ENCODE measurements around the gene USP10. TPM values are rescaled to one million over a fixed set of nuclear protein-coding genes. Genes with fewer than 3 reads are reported as not detected.

USP10 gene
- total and polyA plus RNA-seq, 2 donors (not counting 3 experiments of a cell fraction or from before 2014, with no cell fraction given): 84.0 to 115 TPM

DNA sequence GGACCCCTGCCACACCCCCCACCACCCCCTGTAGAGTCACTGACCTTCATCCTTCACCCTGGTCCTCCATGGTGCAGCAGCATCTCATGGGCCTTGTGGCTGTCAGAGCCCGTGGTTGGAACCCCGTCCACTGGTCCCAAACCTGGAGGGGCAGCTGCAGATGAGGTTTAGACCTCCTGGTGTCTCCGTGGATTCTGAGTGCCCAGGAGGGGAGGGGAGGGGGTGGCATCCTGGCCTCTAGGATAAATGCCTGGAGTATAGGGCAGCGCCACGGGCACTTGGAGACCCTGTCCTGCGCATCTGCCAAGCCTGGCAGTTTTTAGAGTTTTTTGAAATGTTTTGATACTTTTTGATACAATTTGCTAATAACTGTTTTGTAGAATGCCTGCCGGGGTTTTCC is 34.0 kb upstream of the USP10 start:
- no peak for FAIRE-seq
- no peak overlapping the region for H3K4me3 ChIP-seq (replicated peaks in 1 of 3; ENCODE audit: insufficient read depth in 1 of 3, low read depth in 1 of 3, low read length in 3 of 3)
- no peaks in the 10 kb centered on the region for H3K9me1 ChIP-seq (replicated peaks; ENCODE audit: control insufficient read depth, extremely low read depth, insufficient read depth, low read length)
- no peak for DNase-seq (ENCODE audit: low read depth, low spot score)
- intact Hi-C loops (cut with micrococcal nuclease) (no loop called here), dilution Hi-C loops (cut with MboI; ENCODE audit: extremely low pct_ligation_motif_present, low sequenced_read_pairs) (no loop called here)
- no peak overlapping the region for H3K9ac ChIP-seq (replicated peaks; ENCODE audit: extremely low read depth, insufficient read depth, low read length)
- H2AFZ ChIP-seq (ENCODE audit: low read depth, low read length): no peak overlapping the region
- no TSS peak for BruUV-seq (replicated peaks)
- no peak overlapping the region for H3K4me2 ChIP-seq (ENCODE audit: insufficient read depth, low read length)
- peaks cover 0 to 18% of the 10 kb centered on the region in 2 experiments for H3K36me3 ChIP-seq (ENCODE audit: control insufficient read depth in 2 of 2, extremely low read depth in 1 of 2, insufficient read depth in 2 of 2, low read length in 2 of 2)
- ChIA-PET POLR2A (no interaction called here), CTCF (interaction anchor here (5.2 kb wide), 1 partner anchor 59 kb away, joined by 57 read pairs; no protein-coding TSS in a partner anchor)
- TF ChIP-seq, protein P1, sequence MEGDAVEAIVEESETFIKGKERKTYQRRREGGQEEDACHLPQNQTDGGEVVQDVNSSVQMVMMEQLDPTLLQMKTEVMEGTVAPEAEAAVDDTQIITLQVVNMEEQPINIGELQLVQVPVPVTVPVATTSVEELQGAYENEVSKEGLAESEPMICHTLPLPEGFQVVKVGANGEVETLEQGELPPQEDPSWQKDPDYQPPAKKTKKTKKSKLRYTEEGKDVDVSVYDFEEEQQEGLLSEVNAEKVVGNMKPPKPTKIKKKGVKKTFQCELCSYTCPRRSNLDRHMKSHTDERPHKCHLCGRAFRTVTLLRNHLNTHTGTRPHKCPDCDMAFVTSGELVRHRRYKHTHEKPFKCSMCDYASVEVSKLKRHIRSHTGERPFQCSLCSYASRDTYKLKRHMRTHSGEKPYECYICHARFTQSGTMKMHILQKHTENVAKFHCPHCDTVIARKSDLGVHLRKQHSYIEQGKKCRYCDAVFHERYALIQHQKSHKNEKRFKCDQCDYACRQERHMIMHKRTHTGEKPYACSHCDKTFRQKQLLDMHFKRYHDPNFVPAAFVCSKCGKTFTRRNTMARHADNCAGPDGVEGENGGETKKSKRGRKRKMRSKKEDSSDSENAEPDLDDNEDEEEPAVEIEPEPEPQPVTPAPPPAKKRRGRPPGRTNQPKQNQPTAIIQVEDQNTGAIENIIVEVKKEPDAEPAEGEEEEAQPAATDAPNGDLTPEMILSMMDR (IDR thresholded peaks at IDR 0.05; ENCODE audit: extremely low read depth in 1 of 2, insufficient read depth in 1 of 2, low read depth in 1 of 2, low read length in 2 of 2): no peak
- no peak for TF ChIP-seq POLR2AphosphoS5 (IDR thresholded peaks at IDR 0.05; ENCODE audit: insufficient read depth, low read depth, low read length)
- no peaks in the 10 kb centered on the region for H3K27me3 ChIP-seq (ENCODE audit: control insufficient read depth in 2 of 2, insufficient read depth in 2 of 2, low read length in 2 of 2)
- peaks cover 5% of the 10 kb centered on the region for H3K4me1 ChIP-seq (ENCODE audit: control insufficient read depth, extremely low read depth, insufficient read depth, low read length)
- no peak overlapping the region for H3K27ac ChIP-seq (ENCODE audit: insufficient read depth, low read depth, low read length)
- H3K79me2 ChIP-seq (ENCODE audit: control insufficient read depth, insufficient read depth, low read length): no peaks in the 10 kb centered on the region
- no peaks in the 10 kb centered on the region for H4K20me1 ChIP-seq (replicated peaks; ENCODE audit: control insufficient read depth, extremely low read depth, insufficient read depth, low read length)
- no peaks in the 10 kb centered on the region for H3K9me3 ChIP-seq (replicated peaks; ENCODE audit: control insufficient read depth, insufficient read depth, low read length)

DNA sequence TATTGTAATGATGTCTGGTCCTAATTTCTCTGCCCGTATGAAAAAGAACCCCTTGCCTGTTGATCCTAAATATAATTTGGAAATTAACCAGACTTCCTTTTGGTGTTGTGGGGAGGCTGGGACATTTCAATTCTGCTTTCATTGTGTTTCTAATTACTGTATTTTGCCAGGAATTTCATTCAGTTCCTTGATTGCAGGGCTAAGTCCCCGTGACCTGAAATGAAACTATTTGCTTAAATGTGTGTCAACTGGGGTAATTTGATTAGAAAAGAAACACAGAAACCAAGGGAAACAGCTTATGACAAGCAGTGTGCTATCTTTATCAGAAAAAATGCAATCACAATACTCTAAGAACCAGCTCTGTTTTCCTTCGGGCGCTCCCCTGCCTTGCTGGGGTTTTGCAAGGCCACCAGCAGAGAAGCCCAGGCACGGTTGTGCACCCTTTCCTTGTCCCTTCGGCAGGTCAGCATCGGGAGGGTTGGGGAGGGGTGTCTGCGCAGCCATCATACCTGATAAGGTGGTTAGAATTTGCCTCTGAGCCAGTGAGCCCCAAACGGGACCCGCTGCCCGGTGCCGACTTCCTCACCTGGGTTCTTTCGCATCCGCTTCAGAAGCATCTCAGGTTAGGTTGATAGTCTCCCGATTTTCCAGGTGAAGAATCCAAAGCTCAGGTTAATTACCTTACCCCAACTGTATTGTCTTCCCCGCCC is 32.0 kb upstream of the USP10 start:
- no peak overlapping the region for H3K9ac ChIP-seq (replicated peaks; ENCODE audit: extremely low read depth, insufficient read depth, low read length)
- intact Hi-C loops (cut with micrococcal nuclease): no loop called here
- no peaks in the 10 kb centered on the region for H4K20me1 ChIP-seq (replicated peaks; ENCODE audit: control insufficient read depth, extremely low read depth, insufficient read depth, low read length)
- dilution Hi-C loops (cut with MboI; ENCODE audit: extremely low pct_ligation_motif_present, low sequenced_read_pairs): no loop called here
- POLR2A ChIA-PET: no interaction called here
- BruUV-seq (replicated peaks): no TSS peak
- CTCF ChIA-PET: interaction anchor here (1.1 to 5.2 kb wide), 3 partner anchors 18 to 57 kb away, joined by 3 to 57 read pairs (median 4); no protein-coding TSS in a partner anchor
- H2AFZ ChIP-seq (ENCODE audit: low read depth, low read length): no peak overlapping the region
- DNase-seq (ENCODE audit: low read depth, low spot score) (no peak), FAIRE-seq (no peak)
- H3K27ac ChIP-seq (ENCODE audit: insufficient read depth, low read depth, low read length): no peak overlapping the region
- H3K36me3 ChIP-seq (ENCODE audit: control insufficient read depth in 2 of 2, extremely low read depth in 1 of 2, insufficient read depth in 2 of 2, low read length in 2 of 2): peaks cover 0 to 12% of the 10 kb centered on the region in 2 experiments
- TF ChIP-seq FOS (IDR thresholded peaks at IDR 0.05; ENCODE audit: borderline replicate concordance, insufficient read depth, low read length): no peak
- no peak for TF ChIP-seq EZH2 (IDR thresholded peaks at IDR 0.05; ENCODE audit: borderline replicate concordance, low read depth, low read length, severe bottlenecking)
- no peak for TF ChIP-seq POLR2AphosphoS5 (IDR thresholded peaks at IDR 0.05; ENCODE audit: insufficient read depth, low read depth, low read length)
- no peak for TF ChIP-seq JUN (IDR thresholded peaks at IDR 0.05; ENCODE audit: borderline replicate concordance, insufficient read depth, insufficient read length, low read depth)
- TF ChIP-seq GATA2 (IDR thresholded peaks at IDR 0.05; ENCODE audit: insufficient read depth, insufficient read length, low read depth, low read length): no peak
- TF ChIP-seq, protein P1 (IDR thresholded peaks at IDR 0.05; ENCODE audit: extremely low read depth in 1 of 2, insufficient read depth in 1 of 2, low read depth in 1 of 2, low read length in 2 of 2): no peak
- TF ChIP-seq, protein P2, sequence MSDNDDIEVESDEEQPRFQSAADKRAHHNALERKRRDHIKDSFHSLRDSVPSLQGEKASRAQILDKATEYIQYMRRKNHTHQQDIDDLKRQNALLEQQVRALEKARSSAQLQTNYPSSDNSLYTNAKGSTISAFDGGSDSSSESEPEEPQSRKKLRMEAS (IDR thresholded peaks at IDR 0.05; ENCODE audit: insufficient read depth, insufficient read length): no peak
- no peak for TF ChIP-seq POLR2A (IDR thresholded peaks at IDR 0.05; ENCODE audit: low read depth, low read length)
- TF ChIP-seq MYC (IDR thresholded peaks at IDR 0.05; ENCODE audit: low read depth, low read length): no peak
- no peak overlapping the region for H3K4me2 ChIP-seq (ENCODE audit: insufficient read depth, low read length)
- H3K4me1 ChIP-seq (ENCODE audit: control insufficient read depth, extremely low read depth, insufficient read depth, low read length): no peaks in the 10 kb centered on the region
- H3K9me1 ChIP-seq (replicated peaks; ENCODE audit: control insufficient read depth, extremely low read depth, insufficient read depth, low read length): no peaks in the 10 kb centered on the region
- H3K79me2 ChIP-seq (ENCODE audit: control insufficient read depth, insufficient read depth, low read length): no peaks in the 10 kb centered on the region
- H3K27me3 ChIP-seq (ENCODE audit: control insufficient read depth in 2 of 2, insufficient read depth in 2 of 2, low read length in 2 of 2): no peaks in the 10 kb centered on the region
- no peaks in the 10 kb centered on the region for H3K9me3 ChIP-seq (replicated peaks; ENCODE audit: control insufficient read depth, insufficient read depth, low read length)
- no peak overlapping the region for H3K4me3 ChIP-seq (replicated peaks in 1 of 3; ENCODE audit: insufficient read depth in 1 of 3, low read depth in 1 of 3, low read length in 3 of 3)

All from endothelial cell of umbilical vein (primary cell).